HG03060 (cell line): ENCODE results near the gene CTIF.

Source experiments
- ATAC-seq: cut with Tn5 transposase; IDR thresholded peaks from one replicate; pipeline ENCODE4 v1.9.1; 2021; ENCODE audit warnings: low read depth, moderate number of reproducible peaks; ENCODE audit not compliant: unreplicated experiment

Gene CTIF

GRCh38 chr18:48573632-48574283 is 34.9 kb downstream of the CTIF start:
- ATAC-seq: no peak

GRCh38 chr18:48574667-48575300 is 36.0 kb downstream of the CTIF start:
- ATAC-seq: no peak

- no peak for ATAC-seq
Measured at GRCh38 chr18:48575301-48575657, 36.4 kb downstream of the CTIF start.

- ATAC-seq: no peak
Measured at GRCh38 chr18:48575658-48576456, 37.0 kb downstream of the CTIF start.

GRCh38 chr18:48576457-48576771 is 37.6 kb downstream of the CTIF start:
- ATAC-seq: no peak

GRCh38 chr18:48577478-48578190 is 38.8 kb downstream of the CTIF start:
- ATAC-seq: no peak

GRCh38 chr18:48578289-48578688 is 39.5 kb downstream of the CTIF start:
- ATAC-seq: no peak

GRCh38 chr18:48580066-48580465 is 41.2 kb downstream of the CTIF start:
- no peak for ATAC-seq

- no peak for ATAC-seq
Measured at GRCh38 chr18:48580782-48581181, 42.0 kb downstream of the CTIF start.

- ATAC-seq: no peak
Measured at GRCh38 chr18:48581206-48581605, 42.4 kb downstream of the CTIF start.

- no peak for ATAC-seq
Measured at GRCh38 chr18:48581941-48582340, 43.1 kb downstream of the CTIF start.

GRCh38 chr18:48582946-48583345 is 44.1 kb downstream of the CTIF start:
- ATAC-seq: no peak

GRCh38 chr18:48583573-48583972 is 44.7 kb downstream of the CTIF start:
- no peak for ATAC-seq

- no peak for ATAC-seq
Measured at GRCh38 chr18:48589797-48590519, 51.1 kb downstream of the CTIF start.

GRCh38 chr18:48590678-48591077 is 51.8 kb downstream of the CTIF start:
- no peak for ATAC-seq

GRCh38 chr18:48592540-48593171 is 53.8 kb downstream of the CTIF start:
- ATAC-seq: no peak

- no peak for ATAC-seq
Measured at GRCh38 chr18:48594471-48595094, 55.8 kb downstream of the CTIF start.

GRCh38 chr18:48595703-48596218 is 56.9 kb downstream of the CTIF start:
- no peak for ATAC-seq

- no peak for ATAC-seq
Measured at GRCh38 chr18:48597110-48597509, 58.3 kb downstream of the CTIF start.
